ENCODE results near the gene TMEM200A.
"Not testable (repeated sequence)": the region's sequence is repeated elsewhere in the genome, so short reads cannot be mapped to it uniquely, and the experiment has no call there.

The TMEM200A gene

DNA sequence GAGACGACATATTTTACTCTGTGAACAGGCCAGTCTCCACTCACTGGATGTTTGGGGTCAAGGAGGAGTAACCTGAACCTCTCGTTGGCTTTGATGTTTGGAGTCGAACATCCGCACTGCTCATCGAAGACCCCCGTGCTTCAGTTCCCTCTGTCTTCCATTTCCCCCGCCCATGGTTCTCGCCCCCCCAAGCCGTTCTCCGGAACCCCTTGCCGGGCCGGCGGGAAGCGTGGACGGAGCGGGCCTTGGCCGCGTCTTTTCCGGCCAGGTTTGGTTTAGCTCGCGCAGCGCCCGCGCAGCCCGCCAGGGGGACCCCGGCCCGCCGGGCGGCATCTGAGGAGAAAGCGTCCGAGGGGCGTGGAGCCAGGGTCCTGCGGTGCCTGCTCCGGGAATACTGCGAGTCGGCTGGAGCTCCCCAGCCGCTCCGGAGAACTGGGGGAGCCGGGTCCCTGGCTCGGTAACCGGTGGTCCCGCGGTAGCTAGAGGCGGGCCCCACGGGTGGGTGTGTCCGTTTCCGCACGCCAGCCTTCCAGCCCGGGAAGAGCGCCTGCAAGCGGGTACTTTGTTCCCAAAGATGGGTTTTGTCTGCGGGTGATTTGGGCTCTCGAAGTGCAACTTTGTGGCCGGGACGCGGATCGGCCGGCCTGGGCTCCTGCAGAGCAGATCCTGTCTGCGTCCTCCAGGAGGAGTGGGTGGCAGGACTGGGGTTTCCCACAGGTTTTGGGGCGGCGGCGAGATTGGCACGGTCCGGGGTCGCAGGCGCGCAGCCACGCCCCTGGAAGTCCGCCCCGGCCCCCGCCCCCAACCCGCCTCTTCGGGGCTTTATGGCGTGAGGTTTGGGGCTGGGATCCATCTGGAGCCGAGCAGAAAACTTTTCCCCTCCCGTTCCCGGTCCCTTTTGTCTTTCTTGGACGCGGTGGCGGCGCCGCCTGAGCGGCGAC is at the start of gene TMEM200A:
Gene TMEM200A, plus strand, starts transcription at position 852 of the 941 bp plus-strand sequence. CDS start 74,406 bp downstream, outside the sequence.
- no peak for DNase-seq (ENCODE audit: low spot score)

DNA sequence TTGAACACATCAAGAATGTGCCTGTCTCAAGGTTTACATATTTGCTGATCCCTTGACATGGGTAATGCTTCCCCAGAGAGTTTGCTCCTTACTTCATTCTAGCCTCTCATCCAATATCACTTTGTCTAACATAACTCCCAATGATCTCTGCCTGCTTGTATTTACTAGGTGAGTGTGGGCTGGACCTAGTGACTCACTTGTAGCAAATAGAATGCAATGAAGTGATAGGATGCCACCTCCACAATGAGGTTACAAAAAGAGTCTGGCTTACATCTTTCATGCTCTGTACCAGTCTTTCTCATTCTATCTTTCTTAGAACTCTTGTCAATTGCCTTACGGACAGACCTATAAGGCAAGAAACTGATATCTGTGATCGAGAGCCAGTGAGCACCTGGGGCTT is 44.9 kb upstream of the TMEM200A start:
- no peak for DNase-seq (ENCODE audit: low spot score)

DNA sequence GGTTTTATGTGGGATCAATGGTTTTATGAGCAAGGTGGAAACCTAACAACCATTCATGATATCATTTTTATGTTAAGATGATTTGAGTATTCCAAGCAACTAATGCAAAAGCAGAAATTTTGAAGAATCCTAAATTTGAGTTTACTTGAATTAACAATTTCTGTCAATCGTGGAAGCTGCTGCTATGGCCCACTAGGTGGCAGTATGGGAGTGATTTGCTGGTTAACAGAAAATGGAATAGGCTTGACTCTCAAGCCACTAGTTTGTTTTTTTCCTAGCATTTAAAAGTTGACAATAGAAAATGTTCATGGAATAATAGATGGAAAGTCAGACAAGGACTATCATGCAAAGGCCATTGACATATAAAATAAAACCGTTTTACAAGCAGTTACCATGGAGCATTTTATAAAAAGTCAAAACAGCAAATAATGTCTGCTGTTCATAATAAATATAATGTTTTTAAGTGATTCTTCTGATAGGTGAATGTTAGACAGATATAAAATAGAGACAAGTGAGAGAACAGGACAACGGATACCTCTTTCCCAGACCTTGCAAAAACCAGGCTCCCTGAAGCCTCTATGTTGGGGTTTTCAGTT is 43.0 kb upstream of the TMEM200A start:
- peak; percentile 50 for DNase-seq (ENCODE audit: low spot score)

DNA sequence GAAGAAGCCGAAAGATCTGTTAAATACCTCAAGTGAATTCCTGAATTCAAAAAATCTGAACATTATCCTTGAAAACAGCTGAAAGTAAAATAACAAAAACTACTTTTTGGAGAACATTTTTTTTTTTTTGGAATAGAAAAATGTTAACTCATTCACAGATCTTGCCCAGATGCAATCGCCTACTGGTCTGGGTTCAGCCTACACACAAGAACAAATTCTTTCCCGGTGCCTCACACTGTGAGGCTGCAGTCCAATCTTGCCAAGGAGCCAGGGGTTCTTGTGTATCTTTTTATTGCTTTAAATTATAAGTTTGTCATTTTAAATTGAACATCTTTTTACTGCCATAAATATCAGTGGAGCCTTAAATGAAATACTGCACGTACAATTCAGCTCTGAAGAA is 41.2 kb upstream of the TMEM200A start:
- DNase-seq (ENCODE audit: low spot score) = no peak

DNA sequence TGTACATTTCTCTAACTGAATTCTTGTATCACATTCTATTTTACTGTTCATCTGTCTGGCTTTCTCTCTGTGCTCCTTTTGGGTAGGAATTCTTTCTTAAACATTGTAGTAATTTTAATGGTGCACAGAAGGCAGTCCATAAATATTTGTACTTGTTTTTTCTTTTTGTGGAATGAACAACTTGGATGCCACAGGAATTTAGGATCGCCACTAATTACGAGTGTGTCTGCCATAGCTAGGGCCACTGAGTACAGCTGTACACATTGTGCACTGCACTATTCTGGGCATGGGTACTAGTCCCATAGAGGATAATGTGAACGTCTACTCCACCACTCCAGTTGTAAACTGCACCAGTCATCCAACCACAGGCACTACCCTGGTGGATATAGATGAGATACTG is 39.3 kb upstream of the TMEM200A start:
- DNase-seq (ENCODE audit: low spot score) = no peak

DNA sequence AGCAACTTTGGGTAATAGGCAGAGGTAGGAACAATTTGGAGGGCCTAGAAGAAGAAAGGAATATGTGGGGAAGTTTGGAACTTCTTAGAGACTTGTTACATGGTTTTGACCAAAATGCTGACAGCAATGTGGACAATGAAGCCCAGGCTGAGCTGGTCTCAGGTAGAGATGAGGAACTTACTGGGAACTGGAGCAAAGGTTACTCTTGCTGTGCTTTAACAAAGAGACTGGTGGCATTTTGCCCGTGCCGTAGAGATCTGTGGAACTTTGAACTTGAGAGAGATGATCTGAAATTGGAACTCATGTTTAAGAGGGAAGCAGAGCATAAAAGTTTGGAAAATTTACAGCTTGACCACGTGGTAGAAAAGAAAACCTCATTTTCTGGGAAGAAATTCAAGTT is 28.3 kb upstream of the TMEM200A start:
- no peak for DNase-seq (ENCODE audit: low spot score)

DNA sequence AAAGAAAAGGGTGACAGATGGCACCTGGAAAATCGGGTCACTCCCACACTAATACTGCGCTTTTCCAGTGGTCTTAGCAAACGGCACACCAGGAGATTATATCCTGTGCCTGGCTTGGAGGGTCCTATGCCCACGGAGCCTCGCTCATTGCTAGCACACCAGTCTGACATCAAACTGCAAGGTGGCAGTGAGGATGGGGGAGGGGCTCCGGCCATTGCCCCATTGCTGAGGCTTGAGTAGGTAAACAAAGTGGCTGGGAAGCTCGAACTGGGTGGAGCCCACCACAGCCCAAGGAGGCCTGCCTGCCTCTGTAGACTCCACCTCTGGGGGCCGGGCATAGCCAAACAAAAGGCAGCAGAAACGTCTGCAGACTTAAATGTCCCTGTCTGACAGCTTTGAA is 19.5 kb upstream of the TMEM200A start:
- DNase-seq (ENCODE audit: low spot score) = not testable (repeated sequence)

DNA sequence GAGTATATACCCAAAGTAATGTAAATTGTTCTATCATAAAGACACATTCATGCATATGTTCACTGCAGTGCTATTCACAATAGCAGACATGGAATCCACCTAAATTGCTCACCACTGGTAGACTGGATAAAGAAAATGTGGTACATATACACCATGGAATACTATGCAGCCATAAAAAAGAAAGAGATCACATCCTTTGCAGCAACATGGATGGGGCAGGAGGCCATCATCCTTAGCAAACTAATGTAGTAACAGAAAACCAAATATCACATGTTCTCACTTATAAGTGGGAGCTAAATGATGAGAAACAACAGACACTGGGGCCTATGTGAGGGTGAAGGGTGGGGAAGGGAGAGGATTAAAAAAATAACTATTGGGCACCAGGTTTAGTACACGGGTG is 11.5 kb upstream of the TMEM200A start:
- no peak for DNase-seq (ENCODE audit: low spot score)

DNA sequence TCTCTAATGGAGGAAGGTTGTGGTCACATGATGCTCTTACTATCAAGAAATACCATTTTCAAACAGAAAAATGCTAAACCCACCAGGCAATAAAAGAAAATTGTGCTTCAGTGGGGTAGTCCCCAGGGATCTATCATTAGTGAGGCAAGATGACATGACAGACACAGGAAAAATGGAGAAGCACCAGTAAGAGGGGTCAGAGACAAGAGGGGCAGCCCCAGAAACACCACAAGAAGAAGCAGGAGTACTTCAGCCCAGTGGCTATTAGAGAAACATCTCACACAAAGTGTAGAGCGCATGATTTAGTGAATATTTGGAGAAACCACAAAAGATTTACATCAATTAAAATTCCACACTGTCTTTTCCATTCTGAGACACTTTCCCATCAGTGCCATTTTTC is 10.2 kb upstream of the TMEM200A start:
- DNase-seq (ENCODE audit: low spot score) = no peak

DNA sequence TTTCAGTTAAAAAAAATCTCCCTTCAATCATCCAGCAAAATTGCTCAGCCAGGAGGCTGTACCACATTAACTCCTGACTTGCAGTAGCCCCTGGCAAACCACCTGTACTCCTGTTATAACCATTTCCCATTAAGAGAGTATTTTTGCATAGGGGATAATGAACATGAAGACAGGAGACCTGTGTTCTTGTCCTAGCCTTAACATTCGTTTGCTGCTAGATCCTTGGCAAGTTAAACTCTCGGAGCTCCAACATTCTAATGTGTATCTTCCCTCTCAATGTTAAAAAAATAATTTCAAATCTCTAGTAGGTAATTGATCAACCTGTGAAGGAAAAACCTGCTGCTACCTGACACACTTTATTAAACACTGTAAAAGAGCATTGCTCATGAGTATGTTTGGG is 8.4 kb upstream of the TMEM200A start:
- no peak for DNase-seq (ENCODE audit: low spot score)

DNA sequence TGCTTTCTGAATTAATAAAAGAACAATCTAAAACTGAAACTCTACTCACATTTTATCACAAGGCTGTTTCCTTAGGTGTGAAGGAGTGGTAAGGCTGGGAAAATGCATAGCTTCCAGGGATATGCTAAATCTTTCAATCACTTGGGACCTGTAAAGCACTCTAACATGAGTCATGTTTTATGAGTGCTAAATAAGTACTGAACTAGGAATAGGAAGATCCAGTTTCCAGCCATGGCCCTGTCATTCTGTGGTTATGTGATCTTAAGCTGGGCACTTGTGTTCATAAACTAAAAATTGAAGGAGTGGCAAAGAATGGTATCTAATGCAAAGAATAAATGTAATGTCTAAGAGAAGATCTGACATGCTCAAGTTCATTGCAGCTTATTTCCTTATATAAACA is 6.1 kb upstream of the TMEM200A start:
- DNase-seq (ENCODE audit: low spot score) = no peak

DNA sequence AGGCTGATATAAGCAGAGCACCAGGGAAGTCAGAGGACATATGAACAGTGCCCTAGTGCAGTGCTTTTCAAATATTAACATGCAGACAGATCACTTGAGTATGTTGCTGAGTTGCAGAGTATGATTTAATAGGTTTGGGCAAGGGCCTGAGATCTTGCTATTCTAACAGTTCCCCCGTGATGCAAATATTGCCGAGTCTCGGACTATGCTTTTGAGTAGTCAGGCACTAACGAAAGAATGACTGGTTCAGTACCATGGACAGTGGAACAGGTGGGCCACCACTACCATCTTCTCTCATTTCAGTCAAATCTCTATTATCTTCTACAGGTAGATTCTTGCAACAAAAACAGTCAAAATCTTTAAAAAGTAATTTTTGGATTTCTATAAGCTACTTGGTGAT is 3.7 kb upstream of the TMEM200A start:
- no peak for DNase-seq (ENCODE audit: low spot score)

DNA sequence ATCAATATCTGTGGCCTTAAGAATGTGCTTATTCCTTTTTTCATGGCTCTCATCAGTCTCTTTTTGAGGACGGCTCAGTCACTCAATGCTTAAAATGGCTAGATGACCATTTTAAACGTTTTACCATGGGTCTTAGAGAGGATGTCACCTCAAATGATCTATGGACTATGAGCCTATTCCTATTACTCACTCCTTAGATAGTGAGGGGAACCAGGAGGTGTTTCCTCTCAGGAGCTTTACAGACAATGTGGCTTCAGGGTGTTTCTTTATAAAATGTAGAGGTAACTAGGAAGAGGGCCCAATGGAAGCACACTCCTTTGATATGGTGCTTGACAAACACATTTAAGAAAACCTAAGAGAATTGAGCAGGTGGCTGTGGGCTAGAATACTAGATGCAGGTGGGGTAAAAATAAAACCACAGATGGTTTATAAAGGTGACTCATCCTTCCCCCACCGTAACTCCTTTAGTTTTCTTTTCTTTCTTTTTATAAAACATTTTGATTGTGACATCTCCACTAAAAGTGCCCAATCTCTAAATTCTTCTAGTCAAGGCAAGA is 1.5 kb upstream of the TMEM200A start:
- no peak for DNase-seq (ENCODE audit: low spot score)

DNA sequence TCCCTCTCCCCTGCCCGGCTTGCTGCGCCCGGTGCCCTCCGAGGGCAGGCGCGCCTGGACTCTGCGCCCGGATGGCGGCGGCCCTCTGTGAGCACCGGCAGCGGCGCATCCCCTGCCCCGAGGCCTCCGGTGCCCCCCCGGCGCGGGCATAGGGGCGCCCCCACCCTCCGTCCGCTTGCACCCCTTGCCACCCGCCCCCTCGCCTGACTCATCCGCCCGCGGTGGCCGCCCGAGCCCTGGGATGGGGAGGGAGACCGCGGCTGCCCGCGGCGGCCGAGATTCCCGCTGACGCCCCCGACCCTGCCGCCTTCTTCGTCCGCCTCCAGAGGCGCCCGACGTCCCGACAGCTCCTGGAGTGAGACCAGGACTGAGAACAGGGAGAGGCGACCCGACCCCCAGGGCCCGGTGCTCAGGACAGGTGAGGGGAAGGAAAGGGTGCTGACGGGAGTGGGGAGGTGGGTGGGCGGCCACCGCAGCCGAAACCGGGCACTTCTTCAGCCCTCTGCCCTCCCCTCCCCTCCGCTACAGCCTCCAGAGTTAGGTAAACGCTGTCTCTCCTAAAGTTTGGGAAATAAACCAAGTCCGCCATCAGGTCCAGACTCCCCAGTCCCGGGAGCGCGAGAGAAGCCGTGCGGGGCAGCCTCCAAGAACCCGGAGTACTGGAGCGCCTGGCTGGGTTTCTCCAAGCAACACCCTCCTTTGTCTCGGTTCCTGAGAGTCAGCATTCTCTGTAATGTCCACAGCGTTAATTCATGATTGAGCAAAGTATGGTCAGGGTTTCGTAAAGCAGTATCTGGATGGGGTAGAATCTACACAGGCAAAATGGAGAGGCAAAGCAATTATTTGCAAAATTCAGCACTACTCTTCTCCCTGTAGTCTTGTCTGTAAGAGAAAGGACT is 539 bp downstream of the TMEM200A start:
- no peak for DNase-seq (ENCODE audit: low spot score)

DNA sequence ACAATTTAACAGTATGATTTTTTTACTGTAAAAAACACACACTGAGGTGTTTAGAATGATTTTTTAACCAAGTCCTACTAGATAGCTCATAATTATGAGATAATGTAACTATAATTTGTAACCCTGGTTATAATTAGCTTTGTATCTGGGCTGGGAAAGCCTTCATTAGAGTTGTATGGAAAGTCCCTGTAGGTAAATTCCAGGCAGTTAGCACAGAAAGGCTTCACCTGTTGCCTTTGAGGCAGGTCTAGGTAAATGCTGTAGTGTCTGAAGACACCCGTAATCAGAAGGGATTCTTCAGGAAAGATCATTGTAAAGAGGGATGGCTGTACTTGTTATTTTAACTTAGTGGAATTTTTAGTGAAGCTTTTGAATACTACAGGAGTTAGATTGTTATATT is 1.9 kb downstream of the TMEM200A start:
- DNase-seq (ENCODE audit: low spot score) = no peak

DNA sequence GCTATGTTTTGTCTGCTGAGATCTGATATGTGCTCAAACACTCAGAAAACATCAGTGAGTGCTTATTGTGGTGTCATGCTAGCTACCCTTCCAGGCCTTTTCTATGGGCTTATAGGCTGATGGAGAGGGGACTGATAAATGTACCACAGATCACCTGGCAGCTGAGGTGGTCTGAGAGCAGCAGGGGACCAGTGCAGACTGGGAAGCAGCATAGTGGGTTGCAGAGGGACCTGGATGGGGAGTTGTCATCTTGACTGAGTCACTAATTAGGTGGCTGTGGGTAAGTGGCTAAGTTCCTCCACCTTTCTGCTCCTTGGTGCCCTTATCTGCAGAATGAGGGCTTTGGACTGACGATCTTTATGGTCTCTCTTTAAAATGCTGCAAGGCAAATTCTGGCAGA is 2.8 kb downstream of the TMEM200A start:
- no peak for DNase-seq (ENCODE audit: low spot score)

DNA sequence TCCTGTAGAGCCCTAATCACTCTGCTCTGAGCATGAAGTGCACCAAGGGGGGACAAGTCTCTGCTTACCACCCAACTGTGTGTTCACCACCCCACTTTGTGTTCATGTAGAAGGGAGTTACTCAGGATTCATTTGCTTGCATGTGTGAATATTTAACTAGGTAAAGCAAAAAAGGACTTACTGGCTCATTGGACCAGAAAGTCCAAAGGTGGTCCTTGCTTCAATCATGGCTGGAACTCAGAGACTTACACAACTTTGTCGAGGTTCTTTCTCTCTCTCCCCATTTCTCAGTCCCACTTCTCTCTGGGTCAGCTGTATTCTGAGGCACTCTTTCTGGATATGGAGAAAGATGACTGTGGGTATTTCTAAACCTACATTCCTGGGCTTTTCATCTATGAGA is 4.0 kb downstream of the TMEM200A start:
- DNase-seq (ENCODE audit: low spot score) = no peak

DNA sequence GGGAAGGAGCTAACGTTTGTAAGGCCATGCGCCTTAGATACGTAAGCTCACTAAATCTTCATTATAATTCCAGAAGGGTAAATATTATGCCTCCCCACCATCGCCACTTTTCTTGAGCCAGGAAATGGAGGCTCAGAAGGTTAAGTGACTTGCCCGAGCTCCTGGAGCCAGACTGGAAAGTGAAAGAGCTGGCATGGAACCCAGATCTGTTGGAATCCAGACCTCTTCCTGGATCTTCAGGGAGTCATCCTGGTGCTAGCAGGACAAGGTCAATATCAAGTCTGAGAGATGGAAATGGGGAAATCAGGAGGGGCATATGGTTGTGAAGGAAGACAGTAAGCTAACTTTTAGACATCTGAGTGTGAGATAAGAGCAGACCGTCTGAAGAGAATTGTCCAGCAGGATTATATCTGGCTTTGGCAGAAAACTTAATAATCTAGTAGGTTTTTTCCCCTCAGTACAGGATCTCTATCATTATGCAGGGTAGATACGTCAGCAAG is 6.2 kb downstream of the TMEM200A start:
- DNase-seq (ENCODE audit: low spot score) = no peak

DNA sequence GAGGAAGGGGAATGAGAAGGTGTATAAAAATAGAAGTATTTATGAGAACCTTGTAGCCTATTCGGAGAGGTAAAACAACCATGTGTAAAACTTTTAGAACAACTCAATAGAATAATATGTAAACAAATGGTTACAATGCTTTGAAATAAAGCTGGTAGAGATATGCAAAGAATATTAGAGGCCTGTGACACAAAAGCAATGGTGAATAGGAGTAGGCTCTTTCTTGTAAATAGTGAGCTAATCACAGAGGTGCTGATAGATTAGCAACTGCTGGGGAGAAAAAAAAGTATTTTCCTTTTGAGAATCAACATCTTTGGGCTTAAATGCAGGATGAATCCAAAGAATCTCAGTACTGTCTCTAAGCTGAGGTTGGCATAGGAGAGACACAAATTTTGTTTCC is 7.0 kb downstream of the TMEM200A start:
- no peak for DNase-seq (ENCODE audit: low spot score)

DNA sequence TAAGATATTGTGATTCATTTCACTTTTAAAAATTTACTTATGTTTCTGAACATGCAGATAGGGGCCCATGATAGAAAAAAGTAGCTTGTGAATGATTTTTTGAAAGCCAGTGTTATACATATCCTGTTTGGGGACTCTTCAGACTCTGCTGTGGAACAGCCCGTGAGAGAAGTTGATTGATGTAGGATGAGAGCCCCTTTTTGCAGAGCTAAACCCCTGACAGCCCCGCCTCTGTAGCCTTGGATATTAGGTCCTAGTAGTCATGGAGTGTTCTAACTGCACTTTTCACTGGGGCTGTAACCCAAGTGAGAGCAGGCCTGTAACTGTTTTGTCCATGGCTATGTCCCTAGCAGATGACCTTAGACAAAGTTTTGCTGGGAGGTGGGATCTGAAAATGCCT is 8.2 kb downstream of the TMEM200A start:
- no peak for DNase-seq (ENCODE audit: low spot score)

DNA sequence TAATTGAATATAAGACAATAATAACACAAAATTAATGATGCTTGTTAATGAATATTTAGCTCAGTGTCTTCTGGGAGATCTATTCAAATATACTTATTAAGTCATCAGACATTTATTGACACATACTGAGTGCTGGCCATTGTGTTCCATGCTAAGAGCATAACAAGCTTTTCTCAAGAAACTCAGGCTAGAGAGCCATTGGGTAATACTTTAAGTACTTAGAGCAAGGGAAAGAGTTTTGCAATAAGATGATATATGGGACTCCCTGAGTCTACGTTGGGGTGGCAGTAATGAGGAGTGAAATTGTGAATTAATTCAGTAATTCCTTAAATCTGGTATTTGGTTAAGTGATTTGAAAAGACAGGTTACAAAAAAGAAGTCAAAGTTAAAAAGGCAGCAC is 11.1 kb downstream of the TMEM200A start:
- no peak for DNase-seq (ENCODE audit: low spot score)

DNA sequence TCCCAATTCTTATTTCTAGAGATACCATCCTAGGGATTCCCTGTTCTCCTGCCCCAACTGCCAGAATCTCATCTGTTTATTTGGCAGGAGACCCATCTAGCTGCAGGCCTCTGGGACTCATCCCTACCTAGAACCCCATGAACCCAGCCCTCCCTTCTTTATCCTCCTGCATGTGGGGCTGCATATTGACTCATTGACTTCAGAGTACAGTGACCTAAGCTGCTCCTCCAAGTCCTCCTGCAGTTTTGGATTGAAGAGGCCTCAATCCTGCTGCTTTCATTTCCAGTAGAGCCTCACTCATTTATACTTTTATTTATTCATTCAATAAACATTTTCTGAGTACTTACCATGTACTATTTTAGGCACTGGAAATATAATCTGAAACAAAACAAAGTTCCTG is 11.6 kb downstream of the TMEM200A start:
- no peak for DNase-seq (ENCODE audit: low spot score)
